Measurements from ENCODE around the gene LTB.

DNA sequence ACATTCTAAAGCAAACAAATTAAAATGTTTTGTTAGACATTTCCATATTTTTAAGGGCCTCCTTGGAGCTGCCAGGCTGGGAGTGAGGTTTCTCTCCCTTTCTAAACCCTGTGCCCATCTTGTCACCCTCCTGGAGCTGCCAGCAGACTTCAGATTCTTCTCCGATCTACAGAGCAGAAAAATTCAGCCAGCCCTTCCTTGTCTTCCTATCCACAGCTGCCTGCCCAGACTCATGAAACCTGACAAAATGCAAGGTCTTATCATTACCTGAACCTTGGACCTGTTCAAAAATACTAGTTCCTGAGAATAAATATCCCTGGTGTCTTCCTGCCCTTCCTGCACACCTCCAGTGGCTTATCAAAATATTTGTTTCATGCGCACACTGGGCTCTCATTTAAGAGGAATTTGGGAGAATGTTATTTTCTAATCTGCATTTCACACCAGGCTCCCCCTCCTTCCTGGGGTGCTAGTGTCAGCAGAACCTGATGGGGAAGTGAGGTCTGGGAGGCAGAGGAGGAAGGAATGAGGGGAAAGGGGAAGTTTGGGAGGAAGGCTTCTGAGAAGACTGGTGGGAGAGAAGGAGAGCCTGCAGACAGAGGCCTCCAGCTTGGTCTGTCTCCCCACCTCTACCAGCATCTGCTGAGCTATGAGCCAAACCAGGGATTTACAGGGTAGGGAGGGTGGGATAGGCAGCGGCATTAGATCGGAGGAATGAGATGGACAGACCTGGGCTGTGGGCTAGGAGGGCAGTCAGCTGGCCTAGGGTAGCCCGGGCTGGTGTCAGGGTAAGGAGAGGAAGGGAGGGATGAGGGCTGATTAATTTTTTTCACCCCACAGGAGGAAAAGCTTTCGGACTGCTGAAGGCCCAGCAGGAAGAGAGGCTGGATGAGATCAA lies 32.7 kb upstream of the LTB start, which contains the start of gene AIF1:
- TF ChIP-seq POLR2A (IDR thresholded peaks at IDR 0.05; ENCODE audit: extremely low read depth, insufficient read length), result no peak
- TF ChIP-seq, protein P1, sequence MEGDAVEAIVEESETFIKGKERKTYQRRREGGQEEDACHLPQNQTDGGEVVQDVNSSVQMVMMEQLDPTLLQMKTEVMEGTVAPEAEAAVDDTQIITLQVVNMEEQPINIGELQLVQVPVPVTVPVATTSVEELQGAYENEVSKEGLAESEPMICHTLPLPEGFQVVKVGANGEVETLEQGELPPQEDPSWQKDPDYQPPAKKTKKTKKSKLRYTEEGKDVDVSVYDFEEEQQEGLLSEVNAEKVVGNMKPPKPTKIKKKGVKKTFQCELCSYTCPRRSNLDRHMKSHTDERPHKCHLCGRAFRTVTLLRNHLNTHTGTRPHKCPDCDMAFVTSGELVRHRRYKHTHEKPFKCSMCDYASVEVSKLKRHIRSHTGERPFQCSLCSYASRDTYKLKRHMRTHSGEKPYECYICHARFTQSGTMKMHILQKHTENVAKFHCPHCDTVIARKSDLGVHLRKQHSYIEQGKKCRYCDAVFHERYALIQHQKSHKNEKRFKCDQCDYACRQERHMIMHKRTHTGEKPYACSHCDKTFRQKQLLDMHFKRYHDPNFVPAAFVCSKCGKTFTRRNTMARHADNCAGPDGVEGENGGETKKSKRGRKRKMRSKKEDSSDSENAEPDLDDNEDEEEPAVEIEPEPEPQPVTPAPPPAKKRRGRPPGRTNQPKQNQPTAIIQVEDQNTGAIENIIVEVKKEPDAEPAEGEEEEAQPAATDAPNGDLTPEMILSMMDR (IDR thresholded peaks at IDR 0.05; ENCODE audit: low read depth, low read length), result no peak
